Measurements from ENCODE around the gene TSPAN9.

TSPAN9 gene

GRCh38 chr12:3083241-3083920, 6.2 kb downstream of the TSPAN9 start:
- Histone ChIP-seq H3K27ac (no peak overlapping the region), H3K4me3 (ENCODE audit: low read depth, low read length) (no peak overlapping the region), H3K27me3 (ENCODE audit: insufficient read depth, low read depth, severe bottlenecking) (no peaks in the 10 kb centered on the region), H3K9me3 (ENCODE audit: severe bottlenecking) (no peaks in the 10 kb centered on the region), H3K36me3 (peaks cover 8% of the 10 kb centered on the region)
- TF ChIP-seq, protein P1, sequence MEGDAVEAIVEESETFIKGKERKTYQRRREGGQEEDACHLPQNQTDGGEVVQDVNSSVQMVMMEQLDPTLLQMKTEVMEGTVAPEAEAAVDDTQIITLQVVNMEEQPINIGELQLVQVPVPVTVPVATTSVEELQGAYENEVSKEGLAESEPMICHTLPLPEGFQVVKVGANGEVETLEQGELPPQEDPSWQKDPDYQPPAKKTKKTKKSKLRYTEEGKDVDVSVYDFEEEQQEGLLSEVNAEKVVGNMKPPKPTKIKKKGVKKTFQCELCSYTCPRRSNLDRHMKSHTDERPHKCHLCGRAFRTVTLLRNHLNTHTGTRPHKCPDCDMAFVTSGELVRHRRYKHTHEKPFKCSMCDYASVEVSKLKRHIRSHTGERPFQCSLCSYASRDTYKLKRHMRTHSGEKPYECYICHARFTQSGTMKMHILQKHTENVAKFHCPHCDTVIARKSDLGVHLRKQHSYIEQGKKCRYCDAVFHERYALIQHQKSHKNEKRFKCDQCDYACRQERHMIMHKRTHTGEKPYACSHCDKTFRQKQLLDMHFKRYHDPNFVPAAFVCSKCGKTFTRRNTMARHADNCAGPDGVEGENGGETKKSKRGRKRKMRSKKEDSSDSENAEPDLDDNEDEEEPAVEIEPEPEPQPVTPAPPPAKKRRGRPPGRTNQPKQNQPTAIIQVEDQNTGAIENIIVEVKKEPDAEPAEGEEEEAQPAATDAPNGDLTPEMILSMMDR (IDR thresholded peaks at IDR 0.05; ENCODE audit: low read depth, low read length): no peak
- no peak for DNase-seq

DNA sequence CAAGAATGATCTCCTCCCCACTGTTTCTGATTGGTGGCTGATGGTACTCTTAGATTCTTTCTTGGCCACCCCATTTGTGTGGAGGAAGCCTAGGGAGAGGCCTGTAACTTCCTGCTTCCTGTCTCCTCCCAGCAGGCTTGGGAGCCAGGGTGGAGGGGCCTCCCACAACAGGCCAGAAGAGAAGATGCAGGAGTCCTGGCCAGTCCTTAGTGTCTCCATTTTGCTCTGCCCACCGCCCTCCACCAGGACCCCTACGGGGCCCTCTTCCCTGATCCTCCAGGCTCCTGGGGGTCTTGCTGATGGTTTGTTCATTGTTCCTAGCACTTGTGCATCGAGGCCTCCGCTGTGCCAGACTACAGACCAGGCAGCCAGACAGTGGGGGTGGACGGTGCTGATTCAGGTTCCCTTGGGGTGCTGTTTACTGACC, 6.8 kb downstream of the TSPAN9 start:
- no peaks in the 10 kb centered on the region for H3K9me3 ChIP-seq (ENCODE audit: severe bottlenecking)
- H3K27me3 ChIP-seq (ENCODE audit: insufficient read depth, low read depth, severe bottlenecking): no peaks in the 10 kb centered on the region
- no peak overlapping the region for H3K27ac ChIP-seq
- no peak overlapping the region for H3K4me3 ChIP-seq (ENCODE audit: low read depth, low read length)
- TF ChIP-seq, protein P1 (IDR thresholded peaks at IDR 0.05; ENCODE audit: low read depth, low read length): no peak
- peaks cover 8% of the 10 kb centered on the region for H3K36me3 ChIP-seq
- DNase-seq: no peak

DNA sequence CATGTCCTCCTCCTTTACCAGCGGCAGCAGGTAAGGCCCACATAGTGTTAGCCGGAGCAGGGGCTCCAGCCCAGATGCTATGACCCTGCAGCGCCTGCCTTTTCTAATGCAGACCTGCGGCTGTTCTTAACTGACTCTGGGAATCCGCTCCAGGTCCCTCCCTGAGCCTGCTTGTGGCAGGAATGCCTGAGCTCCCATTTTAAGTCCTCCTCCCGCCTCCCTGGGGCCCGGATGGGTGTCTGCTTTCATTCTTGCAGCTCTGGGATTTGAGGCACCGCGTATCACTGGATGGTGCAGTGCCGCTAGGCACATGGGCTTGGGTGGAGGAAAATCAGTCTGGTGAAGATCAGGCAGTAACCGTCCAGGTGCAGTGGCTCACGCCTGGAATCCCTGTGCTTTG, 7.6 kb downstream of the TSPAN9 start:
- Histone ChIP-seq H3K4me3 (ENCODE audit: low read depth, low read length) (no peak overlapping the region), H3K27ac (no peak overlapping the region), H3K9me3 (ENCODE audit: severe bottlenecking) (no peaks in the 10 kb centered on the region), H3K36me3 (peaks cover 8% of the 10 kb centered on the region), H3K27me3 (ENCODE audit: insufficient read depth, low read depth, severe bottlenecking) (no peaks in the 10 kb centered on the region)
- no peak for DNase-seq
- TF ChIP-seq, protein P1 (IDR thresholded peaks at IDR 0.05; ENCODE audit: low read depth, low read length): no peak

- DNase-seq: no peak
- H3K9me3 ChIP-seq (ENCODE audit: severe bottlenecking): no peaks in the 10 kb centered on the region
- no peak overlapping the region for H3K27ac ChIP-seq
- TF ChIP-seq, protein P1 (IDR thresholded peaks at IDR 0.05; ENCODE audit: low read depth, low read length): no peak
- H3K36me3 ChIP-seq: peaks cover 8% of the 10 kb centered on the region
- no peak overlapping the region for H3K4me3 ChIP-seq (ENCODE audit: low read depth, low read length)
- H3K27me3 ChIP-seq (ENCODE audit: insufficient read depth, low read depth, severe bottlenecking): no peaks in the 10 kb centered on the region
Observed at GRCh38 chr12:3085341-3086139, 8.4 kb downstream of the TSPAN9 start.

DNA sequence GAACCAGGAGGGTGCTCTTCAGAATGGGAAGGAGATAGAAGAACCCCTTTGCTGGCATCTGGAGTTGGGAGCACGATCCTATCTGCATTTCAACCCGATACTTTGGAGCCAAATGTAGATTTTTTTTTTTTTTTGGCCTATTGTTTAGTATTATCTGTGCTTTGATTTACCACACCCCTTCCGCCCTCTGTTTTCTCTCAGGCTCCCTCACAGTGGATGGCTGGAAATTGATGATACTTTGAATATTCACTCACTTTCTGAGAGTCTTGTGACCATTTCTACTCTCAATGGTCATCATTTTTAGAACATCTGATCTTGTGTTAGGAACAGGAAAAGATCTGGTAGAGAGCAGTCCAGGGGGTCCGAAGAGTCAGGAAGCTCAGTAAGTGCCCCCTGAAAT, 9.0 kb downstream of the TSPAN9 start:
- H3K27me3 ChIP-seq (ENCODE audit: insufficient read depth, low read depth, severe bottlenecking): no peaks in the 10 kb centered on the region
- H3K27ac ChIP-seq: no peak overlapping the region
- H3K9me3 ChIP-seq (ENCODE audit: severe bottlenecking): no peaks in the 10 kb centered on the region
- peaks cover 8% of the 10 kb centered on the region for H3K36me3 ChIP-seq
- H3K4me3 ChIP-seq (ENCODE audit: low read depth, low read length): no peak overlapping the region
- no peak for DNase-seq
- TF ChIP-seq, protein P1 (IDR thresholded peaks at IDR 0.05; ENCODE audit: low read depth, low read length): no peak

Measured in WERI-Rb-1 (cell line).